ENCODE measurements around the gene EML2.
"Not testable (repeated sequence)": the region's sequence is repeated elsewhere in the genome, so short reads cannot be mapped to it uniquely, and the experiment has no call there.

The EML2 gene, protein sequence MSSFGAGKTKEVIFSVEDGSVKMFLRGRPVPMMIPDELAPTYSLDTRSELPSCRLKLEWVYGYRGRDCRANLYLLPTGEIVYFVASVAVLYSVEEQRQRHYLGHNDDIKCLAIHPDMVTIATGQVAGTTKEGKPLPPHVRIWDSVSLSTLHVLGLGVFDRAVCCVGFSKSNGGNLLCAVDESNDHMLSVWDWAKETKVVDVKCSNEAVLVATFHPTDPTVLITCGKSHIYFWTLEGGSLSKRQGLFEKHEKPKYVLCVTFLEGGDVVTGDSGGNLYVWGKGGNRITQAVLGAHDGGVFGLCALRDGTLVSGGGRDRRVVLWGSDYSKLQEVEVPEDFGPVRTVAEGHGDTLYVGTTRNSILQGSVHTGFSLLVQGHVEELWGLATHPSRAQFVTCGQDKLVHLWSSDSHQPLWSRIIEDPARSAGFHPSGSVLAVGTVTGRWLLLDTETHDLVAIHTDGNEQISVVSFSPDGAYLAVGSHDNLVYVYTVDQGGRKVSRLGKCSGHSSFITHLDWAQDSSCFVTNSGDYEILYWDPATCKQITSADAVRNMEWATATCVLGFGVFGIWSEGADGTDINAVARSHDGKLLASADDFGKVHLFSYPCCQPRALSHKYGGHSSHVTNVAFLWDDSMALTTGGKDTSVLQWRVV

DNA sequence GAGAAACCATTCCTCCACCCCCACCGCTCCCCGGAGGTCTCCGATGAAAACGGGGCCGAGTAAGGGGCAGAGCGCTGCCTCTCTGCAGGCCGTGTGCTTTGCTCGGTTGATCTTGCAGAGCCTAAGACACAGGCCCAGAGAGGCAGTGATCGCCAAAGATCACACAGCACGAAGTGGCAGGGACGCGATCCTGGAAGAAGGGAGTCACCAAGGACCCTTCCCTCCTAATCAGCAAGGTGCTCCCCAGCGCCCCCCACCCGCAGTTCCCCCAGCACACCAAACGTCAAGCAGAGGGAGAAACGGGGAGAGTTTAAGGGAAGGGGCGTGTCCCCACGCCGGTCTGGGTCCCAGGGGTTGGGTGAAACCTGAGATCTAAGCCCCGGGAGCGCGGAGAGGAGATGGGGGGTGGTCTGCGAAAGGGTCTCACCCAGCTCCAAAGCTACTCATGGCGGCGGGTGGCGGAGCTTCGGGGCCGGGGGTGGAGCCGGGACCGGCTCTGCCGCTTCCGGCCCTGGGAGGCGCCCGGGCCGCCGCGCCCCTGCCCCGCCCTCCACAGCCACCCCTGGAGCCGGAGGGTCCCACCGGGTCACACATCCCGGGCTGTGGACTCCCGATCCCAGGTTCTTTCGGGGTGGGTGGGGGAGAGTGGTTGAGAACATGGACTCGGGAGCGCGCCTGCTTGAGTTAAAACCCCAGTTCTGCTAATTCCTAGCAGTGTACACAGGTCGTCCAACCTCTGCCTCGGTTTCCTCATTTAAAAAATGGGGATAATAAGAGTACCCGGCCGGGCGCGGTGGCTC is at the start of gene EML2:
Gene EML2, minus strand, starts transcription at position 468 of the 800 bp plus-strand sequence. Its CDS starts 21 bp downstream, at position 447.
- DNase-seq, result peak in 1 of 2 donors; percentile 9

DNA sequence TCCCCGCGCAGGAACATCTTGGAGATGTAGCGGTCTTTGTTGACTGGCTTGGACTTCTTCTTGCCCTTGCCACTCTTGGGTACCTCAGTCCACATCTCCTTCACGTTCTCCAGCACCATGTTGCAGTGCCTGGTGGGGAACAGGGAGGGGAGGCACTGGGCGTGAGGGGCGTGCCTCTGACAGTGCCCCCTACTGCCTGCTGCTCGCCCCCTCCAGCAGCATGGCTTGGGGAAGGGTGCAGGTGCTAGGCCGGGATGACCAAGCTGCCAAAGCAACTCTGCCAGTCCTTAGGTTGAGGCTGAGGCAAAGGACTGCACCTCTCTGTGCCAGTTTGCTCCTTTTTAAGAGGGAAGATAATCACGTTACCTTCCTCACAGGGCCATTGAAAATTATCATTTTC is 48.4 kb upstream of the EML2 start:
- no peak for DNase-seq

DNA sequence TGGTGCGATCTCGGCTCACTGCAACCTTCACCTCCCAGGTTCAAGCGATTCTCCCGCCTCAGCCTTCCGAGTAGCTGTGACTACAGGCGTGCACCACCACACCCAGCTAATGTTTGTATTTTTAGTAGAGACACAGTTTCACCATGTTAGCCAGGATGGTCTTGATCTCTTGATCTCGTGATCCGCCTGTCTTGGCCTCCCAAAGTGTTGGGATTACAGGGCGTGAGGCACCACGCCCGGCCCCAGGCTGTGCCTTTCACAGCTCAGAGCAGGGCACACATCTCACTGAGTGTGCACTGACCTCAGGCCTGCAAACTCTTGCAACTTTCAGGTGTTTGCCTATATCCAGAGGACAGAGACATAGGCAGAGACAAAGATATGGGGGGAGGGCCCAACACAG is 45.8 kb upstream of the EML2 start:
- DNase-seq, result not testable (repeated sequence)

DNA sequence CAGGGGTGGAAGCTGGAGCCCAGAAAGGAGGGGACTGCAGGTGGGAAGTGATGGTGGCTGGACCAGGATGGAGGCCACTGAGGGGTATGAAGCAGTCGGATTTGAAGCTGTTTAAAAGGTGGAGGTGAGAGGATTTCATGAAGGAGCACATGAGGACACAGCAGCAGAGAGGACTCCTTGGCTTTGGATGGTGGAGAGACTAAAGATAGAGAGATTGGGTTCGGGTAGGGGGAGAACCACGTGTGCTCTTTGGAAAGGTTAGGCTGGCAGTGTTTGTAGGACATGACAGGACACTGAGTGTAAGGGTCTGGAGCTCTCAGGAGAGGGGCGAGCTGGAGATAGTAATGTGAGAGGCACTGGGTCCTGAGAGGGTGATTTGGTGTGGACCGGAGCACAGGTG is 43.7 kb upstream of the EML2 start:
- no peak for DNase-seq

DNA sequence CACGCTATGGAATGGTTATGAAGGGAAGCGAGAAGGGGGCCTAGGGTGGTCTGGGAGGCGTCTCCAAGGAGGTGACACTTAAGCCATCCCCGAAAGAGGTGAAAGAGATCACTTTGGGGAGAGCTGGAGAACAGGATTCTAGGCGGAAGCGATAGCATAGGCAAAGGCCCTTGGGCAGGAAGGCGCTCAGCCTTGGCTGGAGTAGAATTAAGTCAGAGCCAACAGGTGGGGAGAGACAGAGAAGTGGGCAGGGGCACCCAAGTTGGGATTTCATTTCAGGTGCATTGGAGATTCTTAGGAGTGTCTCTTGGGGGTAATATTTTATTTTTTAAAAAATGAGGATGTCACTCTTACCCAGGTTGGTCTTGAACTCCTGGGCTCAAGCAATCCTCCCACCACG is 42.9 kb upstream of the EML2 start:
- no peak for DNase-seq

DNA sequence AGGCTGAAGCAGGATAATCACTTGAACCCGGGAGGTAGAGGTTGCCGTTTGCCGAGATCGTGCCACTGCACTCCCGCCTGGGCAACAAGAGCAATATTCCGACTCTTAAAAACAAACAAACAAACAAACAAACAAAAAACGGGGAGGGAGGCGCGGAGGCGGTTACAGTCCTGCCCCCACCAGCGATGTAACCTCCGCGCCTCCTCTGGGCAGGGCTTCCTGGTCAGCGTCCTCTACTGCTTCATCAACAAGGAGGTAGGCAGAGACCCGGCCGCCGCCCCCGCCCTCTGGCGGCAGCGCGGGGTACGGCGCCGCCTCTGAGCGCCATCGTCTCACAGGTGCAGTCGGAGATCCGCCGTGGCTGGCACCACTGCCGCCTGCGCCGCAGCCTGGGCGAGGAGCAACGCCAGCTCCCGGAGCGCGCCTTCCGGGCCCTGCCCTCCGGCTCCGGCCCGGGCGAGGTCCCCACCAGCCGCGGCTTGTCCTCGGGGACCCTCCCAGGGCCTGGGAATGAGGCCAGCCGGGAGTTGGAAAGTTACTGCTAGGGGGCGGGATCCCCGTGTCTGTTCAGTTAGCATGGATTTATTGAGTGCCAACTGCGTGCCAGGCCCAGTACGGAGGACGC is 42.3 kb upstream of the EML2 start:
- peak; percentile 31 to 54 for DNase-seq

DNA sequence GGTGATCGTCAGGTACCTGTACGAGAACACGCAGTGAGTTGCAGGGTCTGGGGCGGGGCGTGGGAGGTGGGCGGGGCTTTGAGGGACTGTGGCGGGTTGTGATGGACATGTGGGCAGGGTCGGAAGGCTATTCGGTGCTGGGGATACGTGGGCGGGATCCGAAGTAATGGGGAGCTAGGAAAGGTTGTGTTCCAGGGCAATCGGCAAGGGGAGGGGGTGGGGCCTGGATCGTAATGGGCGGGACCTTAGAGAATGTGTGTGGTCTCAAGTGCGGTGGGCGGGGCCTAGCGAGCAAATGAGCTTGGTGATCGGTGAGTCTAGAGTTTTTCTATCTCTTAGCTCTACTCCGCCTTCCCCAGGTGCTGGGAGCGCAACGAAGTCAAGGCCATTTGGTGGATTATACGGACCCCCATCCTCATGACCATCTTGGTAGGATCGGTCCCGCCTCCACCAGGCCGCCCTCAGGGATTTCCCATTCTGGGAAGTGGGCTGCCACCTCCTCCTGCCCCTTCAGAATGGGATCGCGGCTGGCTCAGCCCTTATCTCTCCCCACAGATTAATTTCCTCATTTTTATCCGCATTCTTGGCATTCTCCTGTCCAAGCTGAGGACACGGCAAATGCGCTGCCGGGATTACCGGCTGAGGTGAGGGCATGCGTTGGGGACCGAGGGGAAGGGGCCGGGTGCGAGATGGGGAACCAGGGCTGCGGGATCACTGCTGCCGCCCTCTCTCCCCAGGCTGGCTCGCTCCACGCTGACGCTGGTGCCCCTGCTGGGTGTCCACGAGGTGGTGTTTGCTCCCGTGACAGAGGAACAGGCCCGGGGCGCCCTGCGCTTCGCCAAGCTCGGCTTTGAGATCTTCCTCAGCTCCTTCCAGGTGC is 38.4 kb upstream of the EML2 start:
- peak in 1 of 2 donors; percentile 3 for DNase-seq

DNA sequence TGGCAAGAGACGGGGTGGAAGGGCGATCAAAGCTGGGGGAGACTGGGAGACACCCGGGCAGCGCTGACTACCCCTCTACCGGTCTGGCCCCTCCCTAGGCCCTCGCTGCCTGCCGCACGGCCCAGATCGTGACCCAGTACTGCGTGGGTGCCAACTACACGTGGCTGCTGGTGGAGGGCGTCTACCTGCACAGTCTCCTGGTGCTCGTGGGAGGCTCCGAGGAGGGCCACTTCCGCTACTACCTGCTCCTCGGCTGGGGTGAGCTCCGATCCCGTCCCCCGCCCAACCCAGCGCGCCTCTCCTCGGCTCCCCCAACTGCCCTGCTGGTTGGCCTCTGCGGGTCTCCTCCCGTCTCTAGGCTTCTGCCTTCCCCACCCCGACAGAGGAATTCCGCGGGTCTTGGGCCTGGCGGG is 37.7 kb upstream of the EML2 start:
- DNase-seq, result no peak

DNA sequence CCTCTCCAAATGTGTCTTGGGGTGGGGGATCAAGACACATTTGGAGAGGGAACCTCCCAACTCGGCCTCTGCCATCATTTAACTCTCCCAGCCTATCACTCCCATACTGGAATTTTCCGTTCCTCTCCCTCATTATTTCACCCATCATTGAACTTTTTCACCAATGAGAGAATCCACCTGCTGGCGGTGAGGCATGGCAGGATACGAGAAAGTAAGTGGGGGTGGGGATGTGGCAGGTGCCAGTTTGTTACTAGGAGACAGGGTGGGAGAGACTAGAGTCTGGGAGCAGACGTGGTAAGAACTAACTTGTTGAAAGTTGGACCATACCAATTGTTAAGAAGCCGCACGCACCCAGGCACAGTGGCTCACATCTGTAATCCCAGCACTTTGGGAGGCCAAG is 35.7 kb upstream of the EML2 start:
- no peak for DNase-seq

DNA sequence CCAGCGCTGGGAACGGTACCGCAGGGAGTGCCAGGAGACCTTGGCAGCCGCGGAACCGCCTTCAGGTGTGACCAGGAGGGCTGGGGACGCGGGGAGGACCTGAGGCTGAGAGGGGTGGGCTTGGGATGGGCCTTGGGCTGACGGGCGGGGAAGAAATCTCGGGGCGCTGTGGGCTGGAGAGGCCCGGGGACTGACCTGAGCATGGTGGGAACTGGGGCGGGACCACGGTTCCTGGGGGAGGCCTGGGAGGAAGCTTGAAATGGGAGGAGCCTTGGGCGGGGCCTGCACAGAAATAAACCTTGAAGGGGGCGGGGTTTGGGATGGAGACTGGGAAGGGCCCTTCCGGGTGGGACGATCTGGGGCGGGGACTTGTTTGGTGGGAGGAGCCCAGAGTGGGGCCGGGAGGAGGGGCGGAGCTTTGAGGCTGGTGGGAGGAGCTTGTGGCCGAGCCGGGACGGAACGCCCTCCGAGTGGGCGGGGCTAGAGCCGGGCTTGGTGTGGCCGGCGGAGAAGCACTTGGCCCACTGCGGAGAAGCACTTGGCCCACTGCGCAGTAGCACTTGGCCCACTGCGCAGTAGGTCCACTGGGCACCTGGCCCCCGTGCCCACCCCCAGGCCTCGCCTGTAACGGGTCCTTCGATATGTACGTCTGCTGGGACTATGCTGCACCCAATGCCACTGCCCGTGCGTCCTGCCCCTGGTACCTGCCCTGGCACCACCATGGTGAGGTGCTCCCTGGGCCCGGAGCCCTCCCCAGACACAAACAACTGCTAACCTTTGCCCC is 31.7 kb upstream of the EML2 start:
- peak in 1 of 2 donors; percentile 63 for DNase-seq

DNA sequence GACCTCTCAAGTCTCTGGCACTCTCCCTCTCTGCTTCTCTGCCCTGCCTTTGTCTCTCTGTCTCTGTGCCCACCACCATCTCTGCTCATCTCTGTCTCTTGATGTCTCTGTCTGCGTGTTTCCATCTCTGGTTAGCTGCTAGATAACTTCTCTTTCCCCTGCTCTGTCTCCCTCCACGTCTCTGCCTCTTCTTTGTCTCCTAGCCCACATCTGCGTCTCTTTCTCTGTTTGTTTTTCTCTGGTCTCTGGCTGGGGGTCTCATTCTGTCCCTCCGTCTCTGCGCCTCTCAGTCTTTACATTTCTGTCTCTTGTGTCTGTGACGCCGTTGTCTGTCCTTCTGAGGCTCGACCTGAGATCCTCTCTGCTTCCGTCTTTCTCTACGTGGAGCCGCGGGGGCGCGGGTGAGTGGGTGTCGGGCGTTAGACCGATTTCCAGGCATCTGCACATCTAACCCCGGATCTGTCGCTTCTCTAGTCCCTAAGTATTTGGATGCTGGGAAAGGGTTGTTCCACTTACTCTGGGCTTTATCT is 29.2 kb upstream of the EML2 start:
- DNase-seq, result no peak

DNA sequence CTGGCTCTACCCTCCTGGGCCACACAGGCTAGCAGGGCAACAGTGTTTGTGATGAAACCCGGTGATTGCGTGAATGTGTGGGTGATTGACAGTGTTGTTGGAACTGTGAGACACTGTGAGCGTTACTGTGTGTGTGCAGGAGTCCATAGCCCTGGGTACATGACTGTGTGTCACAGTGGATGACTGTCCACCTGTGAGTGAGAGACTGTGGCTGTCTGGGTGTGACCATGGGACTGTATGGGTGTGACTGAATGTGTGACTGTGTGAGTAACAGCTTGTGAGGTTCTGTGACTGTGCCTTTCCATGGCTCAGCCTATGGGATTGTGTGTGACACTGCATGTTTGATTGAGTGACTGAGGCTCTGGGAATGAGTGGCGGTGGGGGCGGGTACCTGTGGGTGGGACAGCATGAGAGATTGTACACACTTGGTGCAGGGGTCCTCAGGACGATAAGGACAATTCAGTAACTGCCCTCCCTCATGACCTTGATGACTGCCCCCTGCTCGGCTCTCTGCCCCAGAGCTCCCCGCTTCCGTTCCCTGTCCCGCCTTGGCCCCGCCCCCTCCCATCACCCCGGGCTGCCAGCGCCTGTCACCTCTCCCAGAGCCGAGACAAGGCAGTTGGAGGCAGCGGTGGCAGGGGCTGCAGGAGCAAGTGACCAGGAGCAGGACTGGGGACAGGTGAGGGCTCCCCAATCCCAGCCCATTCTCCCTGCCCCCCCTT is 28.6 kb upstream of the EML2 start, which contains the start of gene GIPR:
Gene GIPR, plus strand, starts transcription at position 602 of the 722 bp plus-strand sequence. CDS start 1,300 bp downstream, outside the sequence.
- DNase-seq, result peak in 1 of 2 donors; percentile 45

DNA sequence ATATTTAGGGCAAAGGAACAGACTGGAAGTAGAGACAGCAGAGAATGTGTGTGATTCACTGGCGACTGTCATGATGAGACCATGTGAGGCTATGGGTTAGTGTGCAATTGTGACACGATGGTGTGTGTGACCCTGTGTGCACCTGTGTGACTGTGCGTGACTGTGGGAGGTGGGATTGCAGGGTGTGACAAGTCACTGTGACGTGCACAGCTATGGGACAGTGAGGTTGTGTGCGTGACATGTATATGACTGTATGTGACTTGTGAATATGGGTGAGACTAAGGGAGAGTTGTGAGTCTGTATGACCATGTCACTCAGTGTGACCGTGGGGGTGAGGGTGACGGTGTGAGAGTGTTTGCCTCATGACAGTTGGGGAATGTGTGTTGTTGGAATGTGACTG is 25.4 kb upstream of the EML2 start:
- DNase-seq, result no peak

DNA sequence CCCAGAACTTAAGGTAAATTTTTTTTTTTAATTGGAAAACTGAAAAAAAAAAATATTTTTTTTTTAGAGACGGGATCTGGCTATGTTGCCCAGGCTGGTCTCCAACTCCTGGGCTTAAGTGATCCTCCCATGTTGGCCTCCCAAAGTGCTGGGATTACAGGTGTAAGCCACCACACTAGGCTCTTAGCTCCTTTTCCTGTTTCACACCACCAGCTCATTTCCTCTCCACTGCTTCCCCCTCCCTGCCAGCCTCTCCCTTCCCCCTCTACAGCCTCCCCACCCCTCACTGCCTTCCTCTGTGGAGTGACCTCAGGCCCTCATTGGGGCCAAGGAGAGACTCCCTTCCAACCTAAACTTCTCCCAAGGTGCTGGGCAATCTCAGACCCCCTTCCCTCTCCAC is 24.6 kb upstream of the EML2 start:
- no peak for DNase-seq

DNA sequence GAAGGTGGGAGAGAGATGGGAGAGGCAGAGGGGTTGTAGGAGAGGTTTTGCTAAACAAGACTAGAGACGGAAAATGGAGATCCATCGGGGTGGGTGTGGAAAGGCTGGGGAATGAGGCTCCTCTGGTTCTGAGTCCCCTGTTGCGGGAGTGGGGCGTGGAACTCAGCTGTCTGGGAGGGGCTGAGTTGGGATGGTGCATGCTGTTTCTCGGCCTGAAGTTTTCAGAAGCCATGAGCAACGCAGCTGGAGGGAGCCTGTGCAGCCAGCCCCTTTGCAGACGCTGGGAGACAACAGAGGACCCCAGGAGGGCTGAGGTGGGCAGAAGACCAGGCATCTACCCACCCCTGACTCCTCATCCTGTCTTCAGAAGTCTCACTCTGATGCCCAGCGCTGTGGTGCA is 21.4 kb upstream of the EML2 start:
- DNase-seq, result no peak

DNA sequence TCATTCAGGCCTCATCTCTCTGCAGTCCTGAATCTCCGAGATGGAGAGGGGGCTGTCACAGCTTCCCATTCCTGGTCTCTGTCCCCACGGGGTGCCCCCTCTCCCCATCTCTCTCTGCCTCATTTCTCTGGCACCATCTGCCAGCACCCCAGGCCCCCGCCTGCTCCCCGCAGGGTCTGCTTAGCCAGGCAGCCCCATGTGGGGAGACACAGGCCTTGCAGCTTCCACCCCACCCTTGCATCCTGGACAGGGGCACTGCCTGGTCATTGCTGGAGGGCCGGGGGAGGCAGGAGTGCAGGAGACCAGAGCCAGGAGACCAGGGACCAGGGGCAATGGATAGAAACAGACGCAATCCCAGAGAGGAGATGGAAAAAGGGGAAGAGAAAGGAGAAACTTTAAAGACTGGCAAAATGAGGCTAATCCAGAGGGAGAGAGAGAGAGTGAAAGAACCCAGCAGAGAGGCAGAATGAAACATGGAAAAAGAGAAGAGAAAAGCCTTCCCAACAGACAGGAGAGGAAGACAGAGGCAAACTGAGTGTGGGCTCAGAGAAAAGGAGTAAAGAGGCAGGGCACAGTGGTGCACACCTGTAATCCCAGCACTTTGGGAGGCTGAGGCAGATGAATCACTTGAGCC is 20.0 kb upstream of the EML2 start:
- no peak for DNase-seq

DNA sequence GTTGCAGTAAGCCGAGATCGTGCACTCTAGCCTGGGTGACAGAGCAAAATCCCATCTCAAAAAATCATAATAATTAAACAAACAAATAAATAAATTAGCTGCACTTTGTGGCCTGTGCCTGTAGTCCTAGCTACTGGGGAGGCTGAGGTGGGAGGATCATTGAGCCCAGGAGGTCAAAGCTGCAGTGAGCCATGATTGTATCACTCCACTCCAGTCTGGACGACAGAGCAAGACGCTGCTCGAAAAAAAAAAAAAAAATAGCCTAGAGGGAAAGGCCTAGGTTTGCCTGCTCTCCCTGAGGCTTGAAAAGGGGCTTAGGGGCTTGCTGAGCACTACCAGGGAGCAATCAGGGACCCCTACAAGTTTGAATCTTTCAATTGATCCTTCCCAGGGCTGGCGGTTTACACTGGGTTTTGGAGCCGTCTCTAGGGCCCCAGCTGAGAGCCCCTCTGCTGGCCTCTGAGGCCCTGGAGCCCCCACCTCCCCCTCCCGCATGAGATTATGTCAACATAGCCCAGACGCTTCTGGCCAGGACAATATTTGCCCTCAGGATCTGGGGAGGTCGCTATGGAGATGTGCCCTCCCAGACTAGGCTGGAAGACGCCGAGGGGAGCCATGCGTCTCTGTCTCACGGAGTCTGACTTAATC is 18.4 kb upstream of the EML2 start:
- no peak for DNase-seq

DNA sequence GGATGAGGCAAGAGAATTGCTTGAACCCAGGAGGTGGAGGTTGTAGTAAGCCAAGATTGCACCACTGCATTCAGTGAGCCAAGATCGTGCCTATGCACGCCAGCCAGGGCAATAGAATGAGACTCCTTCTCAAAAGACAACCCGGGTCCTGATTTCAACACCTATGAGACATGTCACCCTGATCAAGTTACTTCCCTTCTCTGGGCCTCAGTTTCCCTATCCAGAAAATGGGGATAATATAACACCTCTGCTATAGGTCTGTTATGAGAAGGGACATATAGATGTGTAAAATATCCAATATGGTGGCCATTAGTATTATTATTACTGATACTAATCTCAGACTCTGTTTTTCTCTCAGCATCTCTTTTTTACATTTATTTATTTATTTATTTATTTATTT is 15.9 kb upstream of the EML2 start:
- DNase-seq, result no peak

DNA sequence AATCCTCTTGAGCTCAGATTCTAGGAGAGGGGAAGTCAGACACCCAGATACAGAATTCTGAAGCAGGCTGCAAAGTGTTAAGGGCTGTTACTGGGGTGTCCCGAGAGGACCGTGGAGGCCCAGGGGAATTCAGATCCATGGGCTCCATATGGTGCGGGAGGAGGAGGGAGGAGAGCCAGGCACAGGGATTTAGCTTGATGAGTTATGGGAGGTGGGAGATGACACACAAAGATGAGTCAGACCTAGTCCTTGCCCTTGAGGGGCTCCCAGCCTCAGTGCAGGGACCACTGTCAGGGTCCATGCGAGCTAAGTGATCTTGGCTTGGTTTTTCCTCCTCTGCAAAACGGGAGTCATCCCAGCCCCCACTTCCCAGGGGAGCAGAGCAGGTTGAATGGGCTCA is 14.4 kb upstream of the EML2 start:
- DNase-seq, result no peak

Measured in bone marrow (tissue), 2 donors.